ENCODE data around the gene NFYC.

The NFYC gene

GRCh38 chr1:40788561-40789341 lies 97.2 kb downstream of the NFYC start:
- DNase-seq (ENCODE audit: low read depth) = no peak
- no peak overlapping the region for H3K4me3 ChIP-seq (ENCODE audit: control insufficient read depth, low read depth, low read length)
- no peak for TF ChIP-seq CTCF (conservative IDR thresholded peaks at IDR 0.05; ENCODE audit: control insufficient read depth, insufficient read depth, low read depth, low read length)

- no peak overlapping the region for H3K4me3 ChIP-seq (ENCODE audit: control insufficient read depth, low read depth, low read length)
- no peak for DNase-seq (ENCODE audit: low read depth)
- TF ChIP-seq CTCF (conservative IDR thresholded peaks at IDR 0.05; ENCODE audit: control insufficient read depth, insufficient read depth, low read depth, low read length) = no peak
These were observed 97.8 kb downstream of the NFYC start for GRCh38 chr1:40789342-40789598.

- no peak for TF ChIP-seq CTCF (conservative IDR thresholded peaks at IDR 0.05; ENCODE audit: control insufficient read depth, insufficient read depth, low read depth, low read length)
- no peak overlapping the region for H3K4me3 ChIP-seq (ENCODE audit: control insufficient read depth, low read depth, low read length)
- no peak for DNase-seq (ENCODE audit: low read depth)
These were observed 98.3 kb downstream of the NFYC start for GRCh38 chr1:40789661-40790430.

GRCh38 chr1:40792036-40792435 lies 100.5 kb downstream of the NFYC start:
- no peak for DNase-seq (ENCODE audit: low read depth)
- no peak overlapping the region for H3K4me3 ChIP-seq (ENCODE audit: control insufficient read depth, low read depth, low read length)
- no peak for TF ChIP-seq CTCF (conservative IDR thresholded peaks at IDR 0.05; ENCODE audit: control insufficient read depth, insufficient read depth, low read depth, low read length)

GRCh38 chr1:40793617-40794016 lies 102.1 kb downstream of the NFYC start:
- no peak for DNase-seq (ENCODE audit: low read depth)
- TF ChIP-seq CTCF (conservative IDR thresholded peaks at IDR 0.05; ENCODE audit: control insufficient read depth, insufficient read depth, low read depth, low read length) = no peak
- no peak overlapping the region for H3K4me3 ChIP-seq (ENCODE audit: control insufficient read depth, low read depth, low read length)

- no peak for DNase-seq (ENCODE audit: low read depth)
- no peak for TF ChIP-seq CTCF (conservative IDR thresholded peaks at IDR 0.05; ENCODE audit: control insufficient read depth, insufficient read depth, low read depth, low read length)
- H3K4me3 ChIP-seq (ENCODE audit: control insufficient read depth, low read depth, low read length) = no peak overlapping the region
These were observed 102.5 kb downstream of the NFYC start for GRCh38 chr1:40794048-40794447.

Measured in fibroblast of mammary gland (primary cell).